ENCODE measurements around the gene AGER.

AGER gene

GRCh38 chr6:32183030-32183429, 1.0 kb downstream of the AGER start:
- no peak for TF ChIP-seq CTCF (IDR thresholded peaks at IDR 0.05; ENCODE audit: control insufficient read depth, extremely low read depth, insufficient read depth)
- no peak overlapping the region for H3K4me3 ChIP-seq (ENCODE audit: low read depth, low read length)
- DNase-seq (ENCODE audit: low read depth) = no peak

- DNase-seq (ENCODE audit: low read depth) = no peak
- H3K4me3 ChIP-seq (ENCODE audit: low read depth, low read length) = no peak overlapping the region
- TF ChIP-seq CTCF (IDR thresholded peaks at IDR 0.05; ENCODE audit: control insufficient read depth, extremely low read depth, insufficient read depth) = no peak
Measured at GRCh38 chr6:32182555-32182981, 1.5 kb downstream of the AGER start.

- H3K4me3 ChIP-seq (ENCODE audit: low read depth, low read length) = no peak overlapping the region
- no peak for DNase-seq (ENCODE audit: low read depth)
- TF ChIP-seq CTCF (IDR thresholded peaks at IDR 0.05; ENCODE audit: control insufficient read depth, extremely low read depth, insufficient read depth) = no peak
Measured at GRCh38 chr6:32181915-32182529, 2.0 kb downstream of the AGER start.

GRCh38 chr6:32181148-32181702, 2.8 kb downstream of the AGER start:
- H3K4me3 ChIP-seq (ENCODE audit: low read depth, low read length) = no peak overlapping the region
- no peak for TF ChIP-seq CTCF (IDR thresholded peaks at IDR 0.05; ENCODE audit: control insufficient read depth, extremely low read depth, insufficient read depth)
- no peak for DNase-seq (ENCODE audit: low read depth)

- TF ChIP-seq CTCF (IDR thresholded peaks at IDR 0.05; ENCODE audit: control insufficient read depth, extremely low read depth, insufficient read depth) = no peak
- H3K4me3 ChIP-seq (ENCODE audit: low read depth, low read length) = no peak overlapping the region
- DNase-seq (ENCODE audit: low read depth) = no peak
Measured at GRCh38 chr6:32179766-32180405, 4.2 kb downstream of the AGER start.

GRCh38 chr6:32178547-32179440, 5.3 kb downstream of the AGER start:
- DNase-seq (ENCODE audit: low read depth) = no peak
- TF ChIP-seq CTCF (IDR thresholded peaks at IDR 0.05; ENCODE audit: control insufficient read depth, extremely low read depth, insufficient read depth) = no peak
- peak overlapping the region; percentile 99 for H3K4me3 ChIP-seq (ENCODE audit: low read depth, low read length)

Measured in LNCaP clone FGC (cell line).